22Rv1 (cell line): ENCODE data around the gene PTCRA.

Source experiments
- H3K27ac ChIP-seq: fragments of 450-650 bp; 2 replicates; pipeline ENCODE4 v1.5.1; 2017
- CTCF ChIP-seq: fragments of 450-650 bp; IDR thresholded peaks from 2 replicates; pipeline ENCODE4 v1.5.1; 2017; ENCODE audit warnings: mild to moderate bottlenecking
- ZFX ChIP-seq: fragments of 450-650 bp; IDR thresholded peaks from 2 replicates; pipeline ENCODE4 v1.6.1; 2017; ENCODE audit warnings: antibody characterized with exemption, borderline replicate concordance

The PTCRA gene

GRCh38 chr6:42963855-42964605, 48.2 kb downstream of the PTCRA start:
- H3K27ac ChIP-seq: no peak overlapping the region
- TF ChIP-seq ZFX (no peak), CTCF (peak; percentile 37)

- H3K27ac ChIP-seq: no peak overlapping the region
- TF ChIP-seq CTCF (no peak), ZFX (no peak)
These were observed 50.7 kb downstream of the PTCRA start for GRCh38 chr6:42966571-42966970.

GRCh38 chr6:42967228-42967627, 51.4 kb downstream of the PTCRA start:
- TF ChIP-seq ZFX (no peak), CTCF (no peak)
- H3K27ac ChIP-seq: no peak overlapping the region

- no peak for TF ChIP-seq ZFX
- TF ChIP-seq CTCF: no peak
These were observed 52.4 kb downstream of the PTCRA start for GRCh38 chr6:42968126-42968701.

GRCh38 chr6:42968783-42969182, 52.9 kb downstream of the PTCRA start:
- TF ChIP-seq ZFX: no peak
- H3K27ac ChIP-seq: 0 out of 2 replicates have a peak overlapping the region, but pooled peaks have one; percentile 12

More at GRCh38 chr6:42968126-42968701, 52.4 kb downstream of the PTCRA start:
- no peak overlapping the region for H3K27ac ChIP-seq

- TF ChIP-seq CTCF (no peak), ZFX (no peak)
- 0 out of 2 replicates have a peak overlapping the region, but pooled peaks have one; percentile 12 for H3K27ac ChIP-seq
These were observed 53.6 kb downstream of the PTCRA start for GRCh38 chr6:42969431-42969830.

- TF ChIP-seq CTCF: no peak
- TF ChIP-seq ZFX: no peak
- H3K27ac ChIP-seq: no peak overlapping the region
These were observed 54.1 kb downstream of the PTCRA start for GRCh38 chr6:42969934-42970333.
